ENCODE results near the gene ZPBP.

ZPBP gene

DNA sequence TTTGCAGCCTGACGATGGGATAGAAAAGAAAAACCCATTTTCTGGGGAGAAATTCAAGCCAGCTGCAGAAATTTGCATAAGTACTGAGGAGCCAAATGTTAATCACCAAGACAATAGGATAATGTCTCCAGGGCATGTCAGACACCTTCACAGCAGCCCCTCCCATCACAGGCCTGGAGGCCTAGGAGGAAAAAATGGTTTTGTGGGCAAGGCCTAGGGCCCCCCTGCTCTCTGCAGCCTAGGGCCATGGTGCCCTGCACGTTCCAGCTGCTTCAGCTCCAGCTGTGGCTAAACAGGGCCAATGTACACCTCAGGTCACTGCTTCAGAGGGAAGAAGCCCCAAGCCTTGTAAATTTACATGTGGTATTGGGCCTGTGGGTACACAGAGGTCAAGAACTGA, 161.4 kb downstream of the ZPBP start:
- ChIA-PET CTCF (interaction anchor here (0.6 kb wide), 1 partner anchor 536 kb away, joined by 3 read pairs; no protein-coding TSS in a partner anchor), POLR2A (ENCODE audit: low non-redundant PET) (no interaction called here)
- no peak for DNase-seq (ENCODE audit: low spot score)
- H3K27ac ChIP-seq, result no peak overlapping the region
- TF ChIP-seq, protein P1, sequence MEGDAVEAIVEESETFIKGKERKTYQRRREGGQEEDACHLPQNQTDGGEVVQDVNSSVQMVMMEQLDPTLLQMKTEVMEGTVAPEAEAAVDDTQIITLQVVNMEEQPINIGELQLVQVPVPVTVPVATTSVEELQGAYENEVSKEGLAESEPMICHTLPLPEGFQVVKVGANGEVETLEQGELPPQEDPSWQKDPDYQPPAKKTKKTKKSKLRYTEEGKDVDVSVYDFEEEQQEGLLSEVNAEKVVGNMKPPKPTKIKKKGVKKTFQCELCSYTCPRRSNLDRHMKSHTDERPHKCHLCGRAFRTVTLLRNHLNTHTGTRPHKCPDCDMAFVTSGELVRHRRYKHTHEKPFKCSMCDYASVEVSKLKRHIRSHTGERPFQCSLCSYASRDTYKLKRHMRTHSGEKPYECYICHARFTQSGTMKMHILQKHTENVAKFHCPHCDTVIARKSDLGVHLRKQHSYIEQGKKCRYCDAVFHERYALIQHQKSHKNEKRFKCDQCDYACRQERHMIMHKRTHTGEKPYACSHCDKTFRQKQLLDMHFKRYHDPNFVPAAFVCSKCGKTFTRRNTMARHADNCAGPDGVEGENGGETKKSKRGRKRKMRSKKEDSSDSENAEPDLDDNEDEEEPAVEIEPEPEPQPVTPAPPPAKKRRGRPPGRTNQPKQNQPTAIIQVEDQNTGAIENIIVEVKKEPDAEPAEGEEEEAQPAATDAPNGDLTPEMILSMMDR (conservative IDR thresholded peaks at IDR 0.05; ENCODE audit: low read depth), result no peak

DNA sequence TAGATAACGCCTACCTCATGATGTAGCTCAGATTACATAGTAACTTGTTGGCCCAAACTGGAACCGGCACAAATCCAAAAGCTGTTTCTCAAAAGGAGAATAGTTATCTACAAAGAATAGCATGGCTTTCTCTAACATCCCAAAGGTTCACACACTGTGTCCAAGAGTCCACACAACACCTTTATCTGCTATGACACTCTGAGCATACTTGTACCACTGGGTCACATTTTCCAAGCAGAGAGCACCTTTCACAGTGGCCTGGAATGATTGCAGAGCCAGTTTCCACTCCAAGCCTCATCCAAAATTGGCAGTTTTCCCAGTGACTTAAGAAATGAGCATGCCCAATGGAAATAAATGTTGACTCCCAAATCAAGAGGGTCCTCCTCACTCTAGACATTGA, 164.3 kb downstream of the ZPBP start:
- no peak overlapping the region for H3K27ac ChIP-seq
- ChIA-PET POLR2A (ENCODE audit: low non-redundant PET) (no interaction called here), CTCF (no interaction called here)
- TF ChIP-seq, protein P1 (conservative IDR thresholded peaks at IDR 0.05; ENCODE audit: low read depth), result no peak
- DNase-seq (ENCODE audit: low spot score), result no peak

DNA sequence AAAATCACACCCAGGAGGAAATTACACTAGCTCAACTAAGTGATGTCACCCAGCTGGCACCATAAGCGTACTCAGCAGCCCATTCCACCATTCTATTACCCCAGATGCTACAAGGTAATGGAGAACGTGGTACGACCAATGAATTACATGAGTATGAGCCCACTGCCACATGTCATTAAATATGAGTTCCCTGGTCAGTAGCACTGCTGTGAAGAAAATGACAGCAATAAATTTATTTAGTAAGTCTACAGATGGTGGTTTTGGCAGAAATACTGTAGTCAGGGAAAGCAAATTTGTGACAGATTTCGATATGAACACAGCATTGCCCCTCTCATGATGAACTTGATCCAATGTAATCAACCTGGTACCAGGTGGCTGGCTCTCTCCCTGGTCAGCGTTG, 165.4 kb downstream of the ZPBP start:
- no peak overlapping the region for H3K27ac ChIP-seq
- no peak for DNase-seq (ENCODE audit: low spot score)
- ChIA-PET CTCF (no interaction called here), POLR2A (ENCODE audit: low non-redundant PET) (no interaction called here)
- TF ChIP-seq, protein P1 (conservative IDR thresholded peaks at IDR 0.05; ENCODE audit: low read depth), result no peak

DNA sequence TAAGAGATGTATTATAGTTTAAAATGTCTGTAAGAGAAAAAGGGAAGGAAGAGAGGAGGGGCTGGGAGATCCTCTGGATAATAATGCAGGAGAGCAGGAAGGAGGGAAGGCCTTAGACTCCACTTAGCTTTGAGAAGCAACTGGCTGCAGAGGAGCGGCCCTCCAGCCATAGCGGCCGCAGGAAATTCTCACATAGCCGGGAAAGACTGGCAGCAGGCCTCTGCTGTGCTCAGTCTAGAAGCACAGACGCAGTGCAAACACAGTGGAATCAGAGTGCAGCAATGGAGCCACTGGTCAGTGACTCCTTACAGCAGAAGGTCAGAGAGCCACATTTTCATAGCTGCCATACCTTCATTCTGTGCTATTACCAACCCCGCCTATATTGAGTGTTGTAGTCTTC, 166.3 kb downstream of the ZPBP start:
- TF ChIP-seq, protein P1 (conservative IDR thresholded peaks at IDR 0.05; ENCODE audit: low read depth), result no peak
- ChIA-PET POLR2A (ENCODE audit: low non-redundant PET) (no interaction called here), CTCF (no interaction called here)
- no peak for DNase-seq (ENCODE audit: low spot score)
- H3K27ac ChIP-seq, result no peak overlapping the region

DNA sequence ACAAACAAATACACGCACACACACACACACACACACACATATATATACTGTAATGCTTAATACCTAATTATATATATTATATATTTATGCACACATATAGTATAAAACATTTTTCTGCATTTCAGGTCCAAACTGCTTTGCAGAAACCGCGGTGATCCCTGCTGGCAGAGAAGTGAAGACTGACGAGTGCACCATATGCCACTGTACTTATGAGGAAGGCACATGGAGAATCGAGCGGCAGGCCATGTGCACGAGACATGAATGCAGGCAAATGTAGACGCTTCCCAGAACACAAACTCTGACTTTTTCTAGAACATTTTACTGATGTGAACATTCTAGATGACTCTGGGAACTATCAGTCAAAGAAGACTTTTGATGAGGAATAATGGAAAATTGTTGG, 181.1 kb downstream of the ZPBP start:
- CTCF ChIA-PET, result no interaction called here

DNA sequence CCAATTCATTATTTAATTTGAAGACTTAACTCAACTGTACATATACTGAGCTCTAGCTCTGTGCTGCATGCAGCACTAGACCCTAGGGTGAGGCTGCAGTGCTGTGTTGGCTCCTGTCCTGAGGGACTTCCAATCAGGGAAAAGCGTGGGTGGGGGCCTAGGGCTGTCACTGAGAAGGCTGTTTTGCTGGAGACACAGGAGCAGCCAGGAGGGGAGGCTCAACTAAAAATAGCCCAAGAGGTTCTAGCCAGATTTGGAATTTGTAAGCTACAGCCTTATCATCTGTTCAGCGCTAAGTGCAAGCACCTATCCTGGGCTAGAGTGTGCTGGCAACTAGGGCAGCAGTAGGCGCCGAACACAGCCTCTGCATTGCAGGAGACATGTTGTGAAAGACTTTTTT, 198.5 kb downstream of the ZPBP start:
- ChIA-PET CTCF (no interaction called here), POLR2A (ENCODE audit: low non-redundant PET) (no interaction called here)
- no peak overlapping the region for H3K27ac ChIP-seq
- DNase-seq (ENCODE audit: low spot score), result no peak
- TF ChIP-seq, protein P1 (conservative IDR thresholded peaks at IDR 0.05; ENCODE audit: low read depth), result no peak

More for the DNA sequence above, 181.1 kb downstream of the ZPBP start:
- H3K27ac ChIP-seq, result no peak overlapping the region
- POLR2A ChIA-PET (ENCODE audit: low non-redundant PET), result no interaction called here
- TF ChIP-seq, protein P1 (conservative IDR thresholded peaks at IDR 0.05; ENCODE audit: low read depth), result no peak
- DNase-seq (ENCODE audit: low spot score), result no peak

DNA sequence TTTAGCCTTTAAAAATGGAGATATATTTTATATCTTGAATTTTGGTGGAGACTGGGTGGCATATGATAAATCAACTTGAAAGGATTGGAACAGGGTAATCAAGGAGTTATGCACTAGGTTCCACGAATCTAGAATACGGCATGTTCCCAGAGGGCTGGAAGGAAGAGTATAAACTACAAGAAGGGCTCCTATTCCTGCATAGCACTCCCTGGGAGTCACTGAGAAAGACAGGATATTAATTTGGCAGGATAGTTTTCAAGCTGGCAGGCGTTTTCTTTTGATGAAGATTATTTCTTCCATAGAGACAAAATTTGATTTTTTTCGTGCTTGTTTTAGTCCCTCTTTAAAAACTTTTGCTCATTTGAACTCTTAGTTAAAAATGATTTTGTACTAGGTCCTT, 199.9 kb downstream of the ZPBP start:
- TF ChIP-seq, protein P1 (conservative IDR thresholded peaks at IDR 0.05; ENCODE audit: low read depth), result no peak
- ChIA-PET CTCF (no interaction called here), POLR2A (ENCODE audit: low non-redundant PET) (no interaction called here)
- H3K27ac ChIP-seq, result no peak overlapping the region
- DNase-seq (ENCODE audit: low spot score), result no peak

All from RWPE1 (cell line).